ENCODE results near the gene ALKBH6. TPM values are rescaled to one million over a fixed set of nuclear protein-coding genes. Genes with fewer than 3 reads are reported as not detected.

Gene ALKBH6
- total and polyA plus RNA-seq, 3 experiments from 2014 or later: 21.2 to 41.3 (median 37.2) TPM

Other genes with a start within 250 kb of the ALKBH6 start
- 10 to 100 TPM in 1 of 2 experiments, 1 to 10 TPM in 1; 9.2 to 11.9 TPM for gene ARHGAP33, start 238.6 kb downstream of the ALKBH6 start, total RNA-seq
- gene ARHGAP33, start 238.6 kb downstream of the ALKBH6 start, polyA plus RNA-seq: 0.71 TPM
- not detected for gene PRODH2, start 201.4 kb downstream of the ALKBH6 start, total RNA-seq
- gene PRODH2, start 201.4 kb downstream of the ALKBH6 start, polyA plus RNA-seq: not detected
- gene NPHS1, start 161.7 kb downstream of the ALKBH6 start, total RNA-seq: not detected
- not detected for gene NPHS1, start 161.7 kb downstream of the ALKBH6 start, polyA plus RNA-seq
- under 1 TPM; 0.62 to 0.83 TPM for gene KIRREL2, start 157.3 kb downstream of the ALKBH6 start, total RNA-seq
- gene KIRREL2, start 157.3 kb downstream of the ALKBH6 start, polyA plus RNA-seq: not detected
- under 1 TPM; 0.85 to 0.86 TPM for gene APLP1, start 145.6 kb downstream of the ALKBH6 start, total RNA-seq
- not detected for gene APLP1, start 145.6 kb downstream of the ALKBH6 start, polyA plus RNA-seq
- gene NFKBID, start 113.7 kb downstream of the ALKBH6 start, total RNA-seq: 10 to 100 TPM; 63.3 to 66.5 TPM
- 3.0 TPM for gene NFKBID, start 113.7 kb downstream of the ALKBH6 start, polyA plus RNA-seq
- gene HCST, start 111.7 kb downstream of the ALKBH6 start, total RNA-seq: 10 to 100 TPM; 53.4 to 60.1 TPM
- gene HCST, start 111.7 kb downstream of the ALKBH6 start, polyA plus RNA-seq: 1,883 TPM
- 1 to 10 TPM; 6.4 to 6.8 TPM for gene TYROBP, start 105.9 kb downstream of the ALKBH6 start, total RNA-seq
- 96.2 TPM for gene TYROBP, start 105.9 kb downstream of the ALKBH6 start, polyA plus RNA-seq
- gene LRFN3, start 77.8 kb downstream of the ALKBH6 start, total RNA-seq: 10 to 100 TPM; 12.4 to 12.5 TPM
- 3.0 TPM for gene LRFN3, start 77.8 kb downstream of the ALKBH6 start, polyA plus RNA-seq
- 10 to 100 TPM; 21.0 to 21.9 TPM for gene SDHAF1, start 19.0 kb downstream of the ALKBH6 start, total RNA-seq
- gene SDHAF1, start 19.0 kb downstream of the ALKBH6 start, polyA plus RNA-seq: 54.2 TPM
- gene SYNE4, start 5.4 kb downstream of the ALKBH6 start, total RNA-seq: 1 to 10 TPM; 1.2 to 1.9 TPM
- not detected for gene SYNE4, start 5.4 kb downstream of the ALKBH6 start, polyA plus RNA-seq
- under 1 TPM; 0.29 to 0.33 TPM for gene CLIP3, start 18.7 kb upstream of the ALKBH6 start, total RNA-seq
- gene CLIP3, start 18.7 kb upstream of the ALKBH6 start, polyA plus RNA-seq: 0.39 TPM
- 1 to 10 TPM; 1.3 to 1.9 TPM for gene THAP8, start 40.1 kb upstream of the ALKBH6 start, total RNA-seq
- 8.5 TPM for gene THAP8, start 40.1 kb upstream of the ALKBH6 start, polyA plus RNA-seq
- 10 to 100 TPM; 15.7 to 15.8 TPM for gene WDR62, start 40.7 kb upstream of the ALKBH6 start, total RNA-seq
- gene WDR62, start 40.7 kb upstream of the ALKBH6 start, polyA plus RNA-seq: 0.37 TPM
- not detected for gene OVOL3, start 96.9 kb upstream of the ALKBH6 start, total RNA-seq
- not detected for gene OVOL3, start 96.9 kb upstream of the ALKBH6 start, polyA plus RNA-seq
- gene POLR2I, start 100.7 kb upstream of the ALKBH6 start, total RNA-seq: 100 to 1,000 TPM; 118 to 131 TPM
- gene POLR2I, start 100.7 kb upstream of the ALKBH6 start, polyA plus RNA-seq: 159 TPM
- gene TBCB, start 101.3 kb upstream of the ALKBH6 start, total RNA-seq: 100 to 1,000 TPM; 135 to 137 TPM
- gene TBCB, start 101.3 kb upstream of the ALKBH6 start, polyA plus RNA-seq: 261 TPM
- gene CAPNS1, start 125.9 kb upstream of the ALKBH6 start, total RNA-seq: 100 to 1,000 TPM; 415 to 432 TPM
- 167 TPM for gene CAPNS1, start 125.9 kb upstream of the ALKBH6 start, polyA plus RNA-seq
- not detected for gene COX7A1, start 138.2 kb upstream of the ALKBH6 start, total RNA-seq
- not detected for gene COX7A1, start 138.2 kb upstream of the ALKBH6 start, polyA plus RNA-seq
- gene ZNF565, start 200.5 kb upstream of the ALKBH6 start, total RNA-seq: 1 to 10 TPM; 2.1 to 2.5 TPM
- 6.4 TPM for gene ZNF565, start 200.5 kb upstream of the ALKBH6 start, polyA plus RNA-seq
- 100 to 1,000 TPM; 122 to 129 TPM for gene ZNF146, start 200.9 kb upstream of the ALKBH6 start, total RNA-seq
- 80.6 TPM for gene ZNF146, start 200.9 kb upstream of the ALKBH6 start, polyA plus RNA-seq